Measurements from ENCODE around the gene GABRB1. TPM values are rescaled to one million over a fixed set of nuclear protein-coding genes. Genes with fewer than 3 reads are reported as not detected.

Gene GABRB1
- total RNA-seq, 1 donor from 2014 or later = not detected

DNA sequence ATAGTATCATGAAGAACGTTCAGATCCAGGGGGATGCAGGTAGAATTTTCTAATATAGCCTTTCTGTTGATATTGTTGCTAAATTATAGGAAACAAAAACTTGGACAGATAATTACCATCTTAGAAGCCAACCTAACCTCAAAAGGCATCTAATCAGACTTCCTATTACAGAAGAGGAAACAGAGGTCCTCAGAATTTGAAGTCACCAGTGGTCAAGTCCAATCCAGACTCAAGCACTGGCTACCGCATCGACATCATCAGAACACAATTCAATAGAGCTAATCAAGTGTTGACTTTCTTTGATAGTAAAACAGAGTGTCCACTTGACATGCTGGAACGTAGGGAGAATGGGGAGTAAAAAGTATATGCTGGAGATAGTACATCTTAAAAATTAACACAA, 443.4 kb downstream of the GABRB1 start:
- FAIRE-seq (no peak), DNase-seq (ENCODE audit: low read depth) (no peak)
- Histone ChIP-seq H3K36me3 (ENCODE audit: control insufficient read depth, insufficient read depth, low read length) (no peaks in the 10 kb centered on the region), H3K4me3 (ENCODE audit: low read depth, low read length) (no peak overlapping the region), H3K27me3 (ENCODE audit: control insufficient read depth, insufficient read depth, low read length) (no peaks in the 10 kb centered on the region)
- TF ChIP-seq, protein P1, sequence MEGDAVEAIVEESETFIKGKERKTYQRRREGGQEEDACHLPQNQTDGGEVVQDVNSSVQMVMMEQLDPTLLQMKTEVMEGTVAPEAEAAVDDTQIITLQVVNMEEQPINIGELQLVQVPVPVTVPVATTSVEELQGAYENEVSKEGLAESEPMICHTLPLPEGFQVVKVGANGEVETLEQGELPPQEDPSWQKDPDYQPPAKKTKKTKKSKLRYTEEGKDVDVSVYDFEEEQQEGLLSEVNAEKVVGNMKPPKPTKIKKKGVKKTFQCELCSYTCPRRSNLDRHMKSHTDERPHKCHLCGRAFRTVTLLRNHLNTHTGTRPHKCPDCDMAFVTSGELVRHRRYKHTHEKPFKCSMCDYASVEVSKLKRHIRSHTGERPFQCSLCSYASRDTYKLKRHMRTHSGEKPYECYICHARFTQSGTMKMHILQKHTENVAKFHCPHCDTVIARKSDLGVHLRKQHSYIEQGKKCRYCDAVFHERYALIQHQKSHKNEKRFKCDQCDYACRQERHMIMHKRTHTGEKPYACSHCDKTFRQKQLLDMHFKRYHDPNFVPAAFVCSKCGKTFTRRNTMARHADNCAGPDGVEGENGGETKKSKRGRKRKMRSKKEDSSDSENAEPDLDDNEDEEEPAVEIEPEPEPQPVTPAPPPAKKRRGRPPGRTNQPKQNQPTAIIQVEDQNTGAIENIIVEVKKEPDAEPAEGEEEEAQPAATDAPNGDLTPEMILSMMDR (IDR thresholded peaks at IDR 0.05; ENCODE audit: insufficient read depth, low read length, severe bottlenecking) = no peak

GRCh38 chr4:47475411-47475810, 444.0 kb downstream of the GABRB1 start:
- TF ChIP-seq, protein P1 (IDR thresholded peaks at IDR 0.05; ENCODE audit: insufficient read depth, low read length, severe bottlenecking) = no peak
- no peak for FAIRE-seq
- Histone ChIP-seq H3K27me3 (ENCODE audit: control insufficient read depth, insufficient read depth, low read length) (no peaks in the 10 kb centered on the region), H3K36me3 (ENCODE audit: control insufficient read depth, insufficient read depth, low read length) (no peaks in the 10 kb centered on the region), H3K4me3 (ENCODE audit: low read depth, low read length) (no peak overlapping the region)
- DNase-seq (ENCODE audit: low read depth) = no peak

Other genes starting within 250 kb of the GABRB1 start
- not detected in 2 replicates for gene COX7B2, start 122.3 kb upstream of the GABRB1 start, total RNA-seq
- not detected in 2 replicates for gene GABRA4, start 38.0 kb upstream of the GABRB1 start, total RNA-seq